Heart left ventricle (tissue), 16 donors: Measurements from ENCODE around the gene MKRN3. TPM values are rescaled to one million over a fixed set of nuclear protein-coding genes. Genes with fewer than 3 reads are reported as not detected.

Experiments used
- ATAC-seq, 4 donors: fragments of 200-7000 bp; cut with Tn5 transposase; one replicate each; pipeline ENCODE4 v1.9.1; 2020 to 2022; ENCODE audit warnings: moderate library complexity in 4 of 4, mild to moderate bottlenecking in 3 of 4, moderate number of reproducible peaks in 1 of 4
- DNase-seq, 5 donors: peaks; one replicate each; pipeline ENCODE4 v3.0.0-alpha.2; 2020
- H3K27ac ChIP-seq, 12 donors: fragments of 200-600 bp; sonication (generic) in 4 of 12; one replicate each; pipeline versions ENCODE4 v1.5.0 to v1.8.0; 2016 to 2022; ENCODE audit warnings: mild to moderate bottlenecking in 2 of 12
- H3K27me3 ChIP-seq, 9 donors: fragments of 200-600 bp; sonication (generic) in 2 of 9; one replicate each; pipeline versions ENCODE4 v1.5.1 to v1.8.0; 2016 to 2022; ENCODE audit warnings: mild to moderate bottlenecking in 3 of 9
- H3K36me3 ChIP-seq, 9 donors: fragments of 200-600 bp; sonication (generic) in 2 of 9; one replicate each; pipeline versions ENCODE4 v1.5.0 to v1.8.0; 2018 to 2022; ENCODE audit warnings: mild to moderate bottlenecking in 2 of 9
- H3K4me1 ChIP-seq, 12 donors: fragments of 200-600 bp; sonication (generic) in 4 of 12; one replicate each; pipeline versions ENCODE4 v1.5.0 to v1.8.0; 2016 to 2022; ENCODE audit warnings: mild to moderate bottlenecking in 3 of 12
- H3K4me3 ChIP-seq, 12 donors: fragments of 200-600 bp; sonication (generic) in 4 of 12; one replicate each; pipeline versions ENCODE4 v1.5.0 to v1.8.0; 2017 to 2022; ENCODE audit warnings: mild to moderate bottlenecking in 9 of 12, moderate library complexity in 4 of 12
- H3K9me3 ChIP-seq, 12 donors: fragments of 200-600 bp; sonication (generic) in 4 of 12; one replicate each; pipeline versions ENCODE4 v1.5.0 to v1.8.0; 2016 to 2022; ENCODE audit warnings: mild to moderate bottlenecking in 1 of 12
- POLR2A ChIP-seq, 2 donors: fragments of 450-650 bp; IDR thresholded peaks; one replicate each; pipeline ENCODE4 v1.6.1; 2017; ENCODE audit warnings: antibody characterized with exemption in 2 of 2, mild to moderate bottlenecking in 2 of 2, moderate library complexity in 2 of 2
- WGBS, 4 donors: extraction: QIAGEN DNeasy Blood & Tissue Kit in 2 of 4; methylation state at CpG; one replicate each; pipeline versions ENCODE4 v1.1.5 to v1.1.7; 2013 to 2018; 5-methylcytosine and 5-hydroxymethylcytosine counted together
- intact Hi-C, 10 donors: fragments of 100-400 bp; cut with DNase I; formaldehyde crosslinking; loops; one replicate each; pipeline versions ENCODE4 v1.11.1 to v1.14.2; 2022
- long read RNA-seq, 3 donors: library from polyadenylated mRNA; unstranded; transcript quantifications; one replicate each; pipeline ENCODE4 v2.0.0, GENCODE V29; 2020 to 2021
- polyA plus RNA-seq, 2 donors: library from polyadenylated mRNA; stranded (reverse); fragments of 200-250 nt; gene quantifications; one replicate each; pipeline ENCODE4 v1.2.3, GENCODE V29; 2013
- total RNA-seq, 9 donors: library from RNA; depleted of rRNA in 2 of 9; stranded (reverse); fragments of >200 nt in 2 of 9; fragmentation: NEBNext Ultra II Directional in 3 of 9; extraction: Animal tissue kit (Norgen Biotek cat#: 25700) in 3 of 9; gene quantifications; one replicate each; pipeline versions ENCODE4 v1.1.0 to v1.2.4, GENCODE V29; 2016 to 2023
- TF ChIP-seq, protein P1 (sequence below), 12 donors: fragments of 200-600 bp; sonication (generic) in 4 of 12; IDR thresholded peaks; one replicate each; pipeline versions ENCODE4 v1.5.0 to v1.8.0; 2018 to 2022; ENCODE audit warnings: antibody characterized with exemption in 12 of 12, mild to moderate bottlenecking in 5 of 12
- donor health status: ischemic (EF 13 %, LVEDD 7.1; RV severe dilation, severe dysfunction).
- donor health status: healthy with polysubstance abuse.
- donor health status: DM: no; HTN: yes; CAD: no.
- donor health status: DM: no; HTN: no; CAD: no.
- donor health status: ischemic (EF 25% LVEDD 6.9; RV normal size, moderate dysfunction).
- donor health status: ischemic (EF 25% LVEDD 5.7; RV mildly dilated, moderate dysfunction).
- donor health status: healthy.
- donor health status: DM: yes; HTN: yes; CAD: no.
- donor health status: ischemic (EF 35%, LVEDD 5.7; RV mildly dilated, moderate dysfunction).
- donor health status: nonischemic (EF 11% LVEDD 7.7; RV severe dilation, severe dysfunction).
- donor health status: DM: yes; HTN: yes; CAD: no.
- donor health status: PGD.
- donor health status: ischemic (EF 29% LVEDD 5.4; RV normal size, mild dysfunction).
- donor health status: nonischemic (EF 23%, LVEDD 6.1; RV moderate dilation, normal function).

The MKRN3 gene
- total RNA-seq (under 1 TPM in 3 of 9 donors, not detected in 6; 0.13 to 0.45 (median 0.33) TPM), polyA plus RNA-seq (under 1 TPM; 0.11 to 0.19 TPM)
- long read RNA-seq, donor 1, partial matches to known transcripts, result 0 of 1 reads
- long read RNA-seq, donor 1, other reads (novel, unspliced or antisense), result 0 of 1 reads
- long read RNA-seq, donor 2, result 0 reads
- long read RNA-seq, donor 3, result 0 reads

DNA sequence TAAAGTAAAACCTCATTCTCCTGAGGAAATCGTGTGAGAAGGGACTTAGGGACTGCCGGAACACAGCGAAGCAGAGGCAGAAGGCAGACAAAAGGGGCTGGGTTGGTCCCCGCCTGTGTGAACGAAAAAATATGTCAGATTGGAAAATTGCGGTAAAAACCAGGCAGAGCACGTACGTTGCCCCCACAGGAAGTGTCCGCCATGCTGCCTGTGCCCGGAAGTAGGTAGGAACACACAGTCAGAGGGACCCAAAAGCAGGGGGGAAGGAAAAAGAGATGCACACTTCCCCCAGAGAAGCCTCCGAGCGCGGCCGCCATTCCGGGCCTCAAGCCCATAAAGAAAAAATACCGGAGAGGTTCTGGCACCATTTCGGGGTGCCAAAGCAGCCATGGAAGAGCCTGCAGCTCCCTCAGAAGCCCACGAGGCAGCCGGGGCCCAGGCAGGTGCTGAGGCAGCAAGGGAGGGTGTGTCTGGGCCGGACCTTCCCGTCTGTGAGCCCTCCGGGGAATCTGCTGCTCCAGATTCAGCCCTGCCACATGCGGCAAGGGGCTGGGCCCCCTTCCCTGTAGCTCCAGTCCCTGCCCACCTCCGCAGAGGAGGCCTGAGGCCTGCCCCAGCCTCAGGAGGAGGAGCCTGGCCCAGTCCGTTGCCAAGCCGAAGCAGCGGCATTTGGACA lies at the start of gene MKRN3:
Gene MKRN3 (plus strand): TSS at position 280 of the 676 bp plus-strand sequence. CDS start 109 bp downstream, at position 389.
- Histone ChIP-seq H3K4me3 (peak within 1 kb of the TSS in 5 of 12 donors; percentile 16 to 49 (median 20)), H3K27ac (peak within 1 kb of the TSS in 1 of 12 donors; percentile 29), H3K4me1 (no peaks in the 10 kb centered on the region), H3K9me3 (peaks cover 0 to 2% (median 0%) of the 10 kb centered on the region in 12 donors), H3K36me3 (no peaks in the 10 kb centered on the region), H3K27me3 (peaks cover 0 to 13% (median 6%) of the 10 kb centered on the region in 9 donors)
- DNase-seq, result no peak
- 79 to 86% (median 82%) methylated on average over 25 to 27 of the region's 27 CpGs for WGBS, 4 donors
- peak in 1 of 4 donors; percentile 20 for ATAC-seq
- no peak for TF ChIP-seq POLR2A (IDR thresholded peaks at IDR 0.05)
- TF ChIP-seq, protein P1, sequence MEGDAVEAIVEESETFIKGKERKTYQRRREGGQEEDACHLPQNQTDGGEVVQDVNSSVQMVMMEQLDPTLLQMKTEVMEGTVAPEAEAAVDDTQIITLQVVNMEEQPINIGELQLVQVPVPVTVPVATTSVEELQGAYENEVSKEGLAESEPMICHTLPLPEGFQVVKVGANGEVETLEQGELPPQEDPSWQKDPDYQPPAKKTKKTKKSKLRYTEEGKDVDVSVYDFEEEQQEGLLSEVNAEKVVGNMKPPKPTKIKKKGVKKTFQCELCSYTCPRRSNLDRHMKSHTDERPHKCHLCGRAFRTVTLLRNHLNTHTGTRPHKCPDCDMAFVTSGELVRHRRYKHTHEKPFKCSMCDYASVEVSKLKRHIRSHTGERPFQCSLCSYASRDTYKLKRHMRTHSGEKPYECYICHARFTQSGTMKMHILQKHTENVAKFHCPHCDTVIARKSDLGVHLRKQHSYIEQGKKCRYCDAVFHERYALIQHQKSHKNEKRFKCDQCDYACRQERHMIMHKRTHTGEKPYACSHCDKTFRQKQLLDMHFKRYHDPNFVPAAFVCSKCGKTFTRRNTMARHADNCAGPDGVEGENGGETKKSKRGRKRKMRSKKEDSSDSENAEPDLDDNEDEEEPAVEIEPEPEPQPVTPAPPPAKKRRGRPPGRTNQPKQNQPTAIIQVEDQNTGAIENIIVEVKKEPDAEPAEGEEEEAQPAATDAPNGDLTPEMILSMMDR (IDR thresholded peaks at IDR 0.05), result no peak
- intact Hi-C loops, result no loop called here

DNA sequence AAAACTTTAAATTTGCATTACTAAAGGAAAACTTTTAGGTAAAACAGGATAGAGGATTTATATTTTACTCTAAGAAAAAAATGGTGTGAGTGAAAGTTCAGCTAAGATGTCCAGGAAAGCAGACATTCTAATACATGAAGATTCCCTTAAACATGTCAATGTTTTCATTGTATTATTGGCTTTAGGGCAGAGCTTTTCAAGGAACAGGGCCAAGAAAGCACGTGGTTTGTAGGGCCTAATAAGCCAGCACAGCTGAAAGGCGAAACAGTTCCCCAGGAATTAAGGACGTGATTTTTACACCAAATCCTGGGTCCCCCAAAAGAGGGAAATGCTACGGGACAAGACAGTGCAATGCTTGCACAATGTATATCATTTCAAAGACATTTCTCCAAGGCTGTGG lies 48.6 kb upstream of the MKRN3 start:
- TF ChIP-seq, protein P1 (IDR thresholded peaks at IDR 0.05), result no peak
- no peak for TF ChIP-seq POLR2A (IDR thresholded peaks at IDR 0.05)
- Histone ChIP-seq H3K36me3 (no peaks in the 10 kb centered on the region), H3K4me1 (no peaks in the 10 kb centered on the region), H3K27me3 (no peaks in the 10 kb centered on the region), H3K9me3 (no peaks in the 10 kb centered on the region), H3K4me3 (no peak overlapping the region), H3K27ac (no peak overlapping the region)
- WGBS, 4 donors, result 57 to 66% (median 63%) methylated on average over 4 of the region's 4 CpGs
- no peak for DNase-seq
- intact Hi-C loops, result no loop called here
- no peak for ATAC-seq

DNA sequence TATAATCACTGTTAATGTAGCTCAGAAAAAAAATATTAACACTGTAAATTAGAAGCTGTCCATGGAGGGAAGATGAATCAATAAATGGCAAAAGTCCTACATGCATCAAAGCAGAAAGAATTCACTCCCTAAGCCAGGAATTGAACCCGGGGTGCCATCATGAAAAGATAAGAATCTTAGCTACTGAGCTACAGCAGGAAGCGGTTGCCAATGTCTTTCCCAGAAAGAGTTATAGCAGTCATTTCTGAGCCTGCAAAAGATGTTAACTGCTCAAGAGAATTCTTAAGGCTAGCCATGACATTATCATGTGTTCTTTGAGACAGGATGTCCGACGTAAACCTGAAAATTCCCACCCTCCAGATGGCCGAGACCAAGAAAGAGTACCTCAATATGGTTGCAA lies 47.4 kb upstream of the MKRN3 start:
- Histone ChIP-seq H3K36me3 (no peaks in the 10 kb centered on the region), H3K9me3 (no peaks in the 10 kb centered on the region), H3K4me3 (no peak overlapping the region), H3K27ac (no peak overlapping the region), H3K27me3 (no peaks in the 10 kb centered on the region), H3K4me1 (no peaks in the 10 kb centered on the region)
- WGBS, 4 donors, result 75 to 82% (median 76%) methylated on average over 5 of the region's 5 CpGs
- TF ChIP-seq, protein P1 (IDR thresholded peaks at IDR 0.05), result no peak
- no peak for TF ChIP-seq POLR2A (IDR thresholded peaks at IDR 0.05)
- intact Hi-C loops, result no loop called here
- DNase-seq (no peak), ATAC-seq (no peak)

DNA sequence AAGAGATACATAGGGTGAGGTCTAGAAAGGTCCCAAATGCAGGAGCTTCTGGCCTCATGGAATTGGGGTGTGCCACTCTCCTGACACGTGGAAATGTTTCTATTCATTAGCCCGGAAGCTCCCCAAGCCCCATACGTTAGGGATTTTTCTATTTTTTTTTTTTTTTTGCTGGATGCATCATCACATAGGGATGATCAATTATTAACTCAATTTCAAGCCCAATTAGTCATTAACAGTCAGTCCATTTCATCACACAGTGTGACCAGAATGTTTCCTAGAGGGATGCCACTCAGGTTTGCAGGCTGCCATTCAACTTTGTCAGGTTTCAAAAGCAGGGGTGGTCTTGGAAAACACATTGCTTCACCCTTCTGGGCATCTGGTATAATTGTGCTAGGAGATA lies 40.7 kb upstream of the MKRN3 start:
- H3K27ac ChIP-seq, result no peak overlapping the region
- no peaks in the 10 kb centered on the region for H3K36me3 ChIP-seq
- no peak overlapping the region for H3K4me3 ChIP-seq
- no peaks in the 10 kb centered on the region for H3K9me3 ChIP-seq
- ATAC-seq (no peak), DNase-seq (no peak)
- intact Hi-C loops, result no loop called here
- peaks cover 0 to 3% (median 0%) of the 10 kb centered on the region in 9 donors for H3K27me3 ChIP-seq
- no peak for TF ChIP-seq POLR2A (IDR thresholded peaks at IDR 0.05)
- TF ChIP-seq, protein P1 (IDR thresholded peaks at IDR 0.05), result no peak
- 57 to 69% (median 65%) methylated on average over 3 of the region's 3 CpGs for WGBS, 4 donors
- H3K4me1 ChIP-seq, result no peaks in the 10 kb centered on the region
